Erythroblast (primary cell): ENCODE results near the gene CHST3.

ENCODE experiments used
- DNase-seq, 2 experiments: peaks; one replicate each; lab custom pipeline; 2025; lab: John Stamatoyannopoulos, UW
- GATA1 ChIP-seq: IDR thresholded peaks from 2 replicates; pipeline ENCODE4 v1.6.1; 2011; ENCODE audit warnings: low read depth, mild to moderate bottlenecking, control low read depth, low read length, moderate library complexity
- POLR2A ChIP-seq: IDR thresholded peaks from 2 replicates; pipeline ENCODE4 v1.6.1; 2011; ENCODE audit warnings: mild to moderate bottlenecking, low read length

Gene CHST3

DNA sequence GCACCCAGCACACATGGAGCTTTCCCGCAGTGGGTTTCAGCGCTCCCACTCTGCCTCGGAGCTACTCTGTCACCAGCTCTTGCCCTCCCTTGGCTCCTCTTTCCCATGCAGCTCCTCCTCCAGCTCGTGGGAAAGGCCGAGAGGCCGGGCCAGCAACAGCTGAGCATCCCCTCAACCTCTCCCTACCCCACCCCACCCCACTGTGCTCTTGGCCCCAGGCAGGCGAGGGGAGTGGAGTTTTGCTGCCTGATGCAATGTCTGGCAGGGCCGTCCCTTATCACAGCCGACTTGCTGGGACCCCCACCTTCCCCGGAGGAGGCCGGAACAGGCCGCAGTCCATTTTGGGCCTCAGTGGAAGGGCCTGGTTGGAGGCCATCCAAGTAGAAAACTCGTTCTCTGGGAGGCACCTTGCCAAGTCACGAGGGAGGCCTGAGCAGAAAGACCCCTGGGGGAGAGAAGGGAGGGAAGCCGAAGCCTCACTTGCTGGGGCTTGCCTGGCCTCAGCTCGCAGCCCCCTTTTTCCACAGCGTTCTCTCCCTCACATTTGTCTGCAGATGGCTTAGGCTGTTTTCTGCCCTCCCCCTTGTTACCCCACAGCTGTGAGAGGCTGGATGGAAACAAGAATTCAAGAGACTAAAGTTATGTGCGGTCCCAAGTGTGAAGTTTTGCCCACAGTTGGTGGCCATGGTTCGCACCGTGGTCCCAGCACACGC lies 35.3 kb downstream of the CHST3 start:
- no peak for DNase-seq
- no peak for TF ChIP-seq GATA1

DNA sequence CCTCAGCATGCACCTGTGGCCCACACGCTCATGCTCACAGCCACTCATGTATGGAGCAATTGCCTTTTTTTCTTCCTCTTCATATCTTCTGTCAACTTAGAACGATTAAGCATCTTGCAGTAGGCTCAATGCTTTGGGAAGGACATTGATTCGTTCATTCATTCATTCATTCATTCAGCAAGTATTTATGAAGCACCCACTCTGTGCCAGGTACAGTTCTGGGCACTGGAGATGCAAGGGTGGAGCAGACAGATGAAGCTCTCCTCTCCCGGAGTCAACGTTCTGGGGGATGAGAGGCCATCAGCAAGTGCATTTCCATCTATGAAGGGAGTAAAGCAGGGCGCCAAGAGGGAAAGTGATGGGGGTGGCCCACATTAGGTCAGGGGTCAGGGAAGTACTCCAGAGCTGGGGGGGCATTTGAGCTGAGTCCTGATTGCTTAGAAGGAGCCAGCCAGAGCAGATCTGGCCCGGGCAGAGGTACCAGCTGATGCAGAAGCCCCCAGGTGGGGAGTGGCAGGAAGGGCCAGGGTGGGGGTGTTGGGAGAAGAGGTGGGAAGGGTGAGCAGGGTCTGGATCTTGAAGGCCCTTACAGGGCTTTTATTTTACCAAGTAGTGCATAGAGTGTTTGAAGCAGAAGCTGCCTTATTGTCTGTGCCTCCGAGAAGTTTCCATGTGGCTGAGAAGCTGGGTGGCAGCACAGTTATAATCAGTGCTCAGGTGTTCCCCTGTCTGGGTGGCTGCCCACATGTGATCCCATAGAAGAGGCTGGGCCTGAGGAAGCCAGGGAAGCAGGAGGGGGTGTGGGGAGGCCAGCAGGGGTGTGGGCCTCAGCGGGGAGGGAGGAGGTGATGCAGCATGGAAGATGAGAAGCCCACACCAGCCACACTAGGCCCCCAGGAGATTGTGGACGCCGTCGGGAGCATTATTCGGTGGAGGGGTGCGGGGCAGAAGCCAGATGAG lies 36.2 kb downstream of the CHST3 start:
- no peak for DNase-seq
- TF ChIP-seq POLR2A (no peak), GATA1 (no peak)

DNA sequence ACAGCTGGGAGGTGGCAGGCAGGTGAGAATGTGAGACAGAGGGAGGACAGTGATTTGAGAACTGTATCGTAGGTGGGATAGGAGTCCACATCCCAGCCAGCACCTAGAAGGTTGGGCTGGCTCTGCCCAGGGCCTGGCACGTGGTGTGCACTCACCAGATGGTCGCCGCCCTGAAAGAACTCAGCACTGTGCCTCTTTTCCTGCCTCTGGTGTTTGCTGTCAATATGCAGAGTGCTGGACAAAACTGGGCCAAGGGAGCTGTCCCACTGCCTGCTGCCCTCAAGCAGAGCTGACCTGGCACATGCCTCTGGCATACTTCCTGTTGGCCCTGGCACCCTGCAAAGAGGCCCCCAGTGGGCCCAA lies 36.8 kb downstream of the CHST3 start:
- DNase-seq: no peak

DNA sequence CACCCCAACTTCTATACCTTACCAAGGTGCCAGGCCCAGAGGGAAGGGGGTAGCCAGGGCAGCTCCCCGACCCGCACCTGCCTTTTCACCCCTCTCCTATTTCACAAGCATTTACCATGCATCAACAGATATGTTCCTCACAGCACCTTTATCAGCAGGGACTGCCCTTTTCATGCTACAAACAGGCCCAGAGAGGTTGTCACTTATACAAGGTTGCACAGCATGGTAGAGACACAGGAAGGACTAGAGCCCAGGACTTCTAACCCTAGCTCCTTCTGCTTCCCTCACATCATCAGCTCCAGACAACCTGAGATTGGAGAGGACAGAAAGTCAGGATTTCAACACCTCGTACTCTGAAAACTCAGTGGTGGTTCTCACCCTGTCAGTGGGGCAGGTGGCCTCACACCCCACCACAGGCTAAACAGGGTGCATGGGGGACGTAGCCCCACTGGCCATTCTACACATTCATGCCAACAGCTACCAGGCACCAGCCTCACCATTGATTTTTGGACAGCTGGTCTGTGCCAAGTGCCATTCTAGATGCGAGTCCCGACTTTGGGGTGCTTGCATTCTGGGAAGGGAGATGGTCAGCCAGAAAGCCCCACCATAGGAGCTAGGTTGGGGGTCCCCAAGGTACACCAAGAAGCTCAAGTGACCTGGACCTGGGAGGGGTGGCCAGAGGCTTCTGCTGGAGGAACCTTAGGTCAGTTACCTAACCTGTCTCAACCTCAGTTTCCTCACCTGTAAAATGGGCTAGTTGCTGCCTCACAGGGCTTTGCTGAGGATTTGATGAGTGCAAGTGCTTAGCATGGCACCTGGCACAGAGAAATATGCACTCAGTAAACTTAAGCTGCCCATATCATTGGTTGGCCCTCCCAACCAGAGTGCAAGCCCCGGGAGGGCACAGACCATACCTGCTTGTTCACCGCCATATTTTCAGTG lies 38.4 kb downstream of the CHST3 start:
- TF ChIP-seq GATA1: no peak
- TF ChIP-seq POLR2A: no peak
- no peak for DNase-seq

More for the DNA sequence above, 36.8 kb downstream of the CHST3 start:
- TF ChIP-seq POLR2A (no peak), GATA1 (no peak)

DNA sequence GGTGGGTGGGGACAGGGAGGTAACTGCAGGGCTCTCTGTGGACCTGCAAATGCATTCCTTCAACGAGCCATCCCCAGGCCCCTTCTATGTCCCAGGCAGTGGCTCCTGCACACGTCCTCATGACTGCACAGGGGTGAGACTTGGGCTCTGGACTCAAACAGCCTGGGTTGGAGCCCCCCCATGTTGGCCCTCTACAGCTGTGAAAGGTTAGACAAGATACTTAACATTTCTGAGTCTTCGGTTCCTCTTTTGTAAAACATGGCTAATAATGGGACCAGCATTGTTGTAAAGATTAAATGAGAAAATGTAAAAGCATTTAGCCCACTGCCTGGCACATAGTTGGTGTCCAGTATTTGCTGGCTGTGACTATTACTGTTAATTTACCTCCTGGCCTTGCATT lies 41.8 kb downstream of the CHST3 start:
- DNase-seq: no peak
- TF ChIP-seq GATA1 (no peak), POLR2A (no peak)

DNA sequence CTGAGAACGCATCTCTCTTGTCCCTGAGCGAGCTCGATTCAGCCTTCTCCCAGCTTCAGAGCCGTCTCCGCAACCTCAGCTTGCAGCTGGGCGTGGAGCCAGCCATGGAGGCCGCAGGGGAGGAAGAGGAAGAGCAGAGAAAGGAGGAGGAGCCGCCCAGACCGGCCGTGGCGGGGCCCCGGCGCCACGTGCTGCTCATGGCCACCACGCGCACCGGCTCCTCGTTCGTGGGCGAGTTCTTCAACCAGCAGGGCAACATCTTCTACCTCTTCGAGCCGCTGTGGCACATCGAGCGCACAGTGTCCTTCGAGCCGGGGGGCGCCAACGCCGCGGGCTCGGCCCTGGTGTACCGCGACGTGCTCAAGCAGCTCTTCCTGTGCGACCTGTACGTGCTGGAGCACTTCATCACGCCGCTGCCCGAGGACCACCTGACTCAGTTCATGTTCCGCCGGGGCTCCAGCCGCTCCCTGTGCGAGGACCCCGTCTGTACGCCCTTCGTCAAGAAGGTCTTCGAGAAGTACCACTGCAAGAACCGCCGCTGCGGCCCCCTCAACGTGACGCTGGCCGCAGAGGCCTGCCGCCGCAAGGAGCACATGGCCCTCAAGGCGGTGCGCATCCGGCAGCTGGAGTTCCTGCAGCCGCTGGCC lies 43.2 kb downstream of the CHST3 start:
- no peak for DNase-seq
- TF ChIP-seq GATA1 (no peak), POLR2A (no peak)

DNA sequence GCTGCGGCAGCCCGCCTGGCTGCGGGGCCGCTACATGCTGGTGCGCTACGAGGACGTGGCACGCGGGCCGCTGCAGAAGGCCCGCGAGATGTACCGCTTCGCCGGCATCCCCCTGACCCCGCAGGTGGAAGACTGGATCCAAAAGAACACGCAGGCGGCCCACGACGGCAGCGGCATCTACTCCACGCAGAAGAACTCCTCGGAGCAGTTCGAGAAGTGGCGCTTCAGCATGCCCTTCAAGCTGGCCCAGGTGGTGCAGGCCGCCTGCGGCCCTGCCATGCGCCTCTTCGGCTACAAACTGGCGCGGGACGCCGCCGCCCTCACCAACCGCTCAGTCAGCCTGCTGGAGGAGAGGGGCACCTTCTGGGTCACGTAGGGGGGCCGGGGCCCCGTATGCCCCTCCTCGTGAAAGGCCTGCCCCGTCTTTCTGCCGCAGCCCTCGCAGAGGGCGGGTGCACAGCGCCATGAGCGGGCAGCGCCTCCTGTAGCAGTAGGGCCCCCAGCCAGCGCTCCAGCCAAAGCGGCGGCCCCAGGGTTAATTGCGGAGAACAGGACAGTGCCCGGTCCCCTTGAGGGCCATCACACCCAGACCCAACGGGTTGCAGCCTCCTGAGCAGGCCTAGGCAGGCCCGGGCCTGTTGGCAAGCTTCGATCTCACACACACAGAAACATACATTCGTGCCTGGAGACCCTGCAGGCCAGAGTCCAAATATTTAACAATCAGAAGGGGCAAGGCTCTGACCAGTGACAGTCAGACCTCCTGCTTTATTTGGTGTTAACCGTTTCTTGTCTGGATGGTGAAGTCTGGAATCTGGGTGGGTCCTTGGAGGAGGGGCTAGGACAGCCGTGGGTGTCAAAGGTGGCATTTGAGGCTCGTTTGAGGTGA lies 44.1 kb downstream of the CHST3 start:
- no peak for TF ChIP-seq GATA1
- no peak for DNase-seq

DNA sequence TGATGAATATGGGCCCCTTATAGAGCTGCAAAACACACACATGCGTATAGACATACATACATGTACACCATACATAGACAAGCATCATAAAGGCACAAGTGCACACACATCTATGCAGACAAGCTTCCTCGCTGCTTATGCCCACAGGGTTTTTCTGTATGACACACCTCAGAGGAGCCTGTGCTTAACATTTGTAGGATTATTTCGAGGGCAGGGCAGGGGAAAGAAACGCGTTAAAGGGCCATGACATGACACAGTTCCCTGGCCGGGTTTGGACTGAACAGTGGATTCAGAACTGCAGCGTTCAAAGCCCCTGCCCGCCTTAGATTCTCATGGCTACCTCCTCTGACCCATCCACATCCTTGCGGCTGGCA lies 44.8 kb downstream of the CHST3 start:
- TF ChIP-seq GATA1 (no peak), POLR2A (no peak)
- DNase-seq: no peak

DNA sequence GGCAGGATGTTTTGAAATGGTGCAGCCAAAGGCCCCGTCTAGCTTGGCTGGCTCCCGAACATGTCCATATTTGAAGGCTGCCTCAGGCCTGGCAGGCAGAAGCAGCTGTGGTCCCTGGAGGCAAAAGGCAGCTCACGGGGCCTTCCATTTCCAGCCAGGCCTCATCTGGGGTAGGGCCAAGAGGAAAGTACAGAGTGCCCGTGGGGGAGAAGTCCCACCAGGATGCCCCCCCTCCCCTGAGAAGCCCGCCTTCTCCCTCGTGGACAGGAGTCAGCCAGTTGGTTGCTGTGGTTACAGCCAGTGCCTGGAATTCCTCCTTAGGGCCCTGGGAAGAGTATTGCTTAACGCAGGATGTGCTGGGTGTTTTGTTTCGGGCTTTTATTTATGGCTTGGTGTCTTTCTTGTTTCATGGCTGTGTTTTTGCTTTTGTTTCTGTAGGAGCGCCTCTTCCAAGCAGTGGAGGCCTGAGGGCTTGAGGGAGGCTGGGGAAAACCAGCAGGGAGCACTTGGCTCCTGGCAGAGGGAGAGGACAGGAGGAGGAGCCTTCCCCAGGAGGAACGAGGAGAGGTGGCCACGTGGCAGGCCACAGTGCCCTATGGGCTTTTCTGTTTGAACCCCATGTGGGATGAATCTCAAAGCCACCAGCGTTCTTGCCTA lies 45.4 kb downstream of the CHST3 start:
- TF ChIP-seq POLR2A: no peak
- no peak for TF ChIP-seq GATA1
- no peak for DNase-seq

DNA sequence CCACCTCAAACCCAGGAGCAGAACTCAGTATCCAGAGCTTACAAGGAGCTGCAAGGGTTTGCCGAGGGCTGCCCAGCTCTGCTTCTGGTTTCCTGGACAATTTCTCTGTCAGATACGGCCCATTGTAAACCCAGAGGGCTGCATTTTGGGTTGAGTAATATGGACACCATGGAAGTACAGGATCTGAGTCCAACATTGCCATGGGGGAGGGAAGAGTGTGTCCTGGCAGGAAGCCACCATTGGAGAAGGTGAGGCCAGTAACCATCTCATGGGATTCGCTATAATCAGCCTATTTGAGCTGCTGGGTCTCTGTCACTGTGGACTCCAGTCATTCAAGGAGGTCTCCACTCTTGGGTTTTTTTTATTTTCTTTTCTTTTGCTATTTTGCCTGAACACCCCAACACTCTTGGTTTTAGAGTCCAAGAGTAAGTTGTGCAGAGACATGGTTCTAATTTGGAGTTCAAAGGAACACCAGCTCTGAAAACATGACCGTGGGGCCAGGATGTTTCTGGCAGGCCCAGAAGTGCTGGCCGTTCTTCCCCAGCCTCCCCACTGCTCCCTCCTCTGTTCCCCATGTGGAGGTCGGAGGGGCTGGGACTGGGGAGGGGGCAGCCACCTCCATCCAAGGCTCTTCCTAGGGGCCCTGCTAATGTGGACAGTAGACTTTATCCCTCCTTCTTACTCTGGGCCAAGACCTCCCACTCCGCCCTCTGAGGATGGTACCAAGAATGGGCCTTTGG lies 46.2 kb downstream of the CHST3 start:
- no peak for TF ChIP-seq POLR2A
- no peak for DNase-seq

DNA sequence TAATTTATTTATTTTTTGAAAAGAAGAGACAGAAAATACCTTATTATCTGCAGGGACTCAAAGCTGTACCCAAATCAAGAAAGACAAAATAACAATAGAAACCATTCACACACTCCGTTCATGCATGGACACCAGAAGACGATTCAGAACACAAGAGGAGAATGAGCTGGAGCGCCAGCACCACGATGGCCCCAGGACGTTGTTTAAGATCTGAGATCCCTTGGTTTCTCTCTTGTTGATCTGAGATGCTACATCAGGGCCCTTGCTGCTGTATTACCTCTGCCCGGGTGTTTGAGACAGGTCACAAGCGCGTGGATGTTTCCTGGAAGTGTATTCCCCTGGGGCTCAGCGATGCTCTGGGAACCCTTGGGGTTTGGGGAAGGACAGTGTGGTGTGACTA lies 46.8 kb downstream of the CHST3 start:
- no peak for DNase-seq
- TF ChIP-seq POLR2A (no peak), GATA1 (no peak)
